C4-2B (cell line): ENCODE results near the gene TMEM179.
A peak's percentile ranks its signal among the peaks of the same experiment; 100 is the strongest.

Experiments
- H3K27ac ChIP-seq: fragments of 450-650 bp; 2 replicates; pipeline ENCODE4 v1.5.1; 2017
- ZFX ChIP-seq: fragments of 450-650 bp; IDR thresholded peaks from 2 replicates; pipeline ENCODE4 v1.6.1; 2017
- TF ChIP-seq, protein P1 (sequence below): fragments of 450-650 bp; conservative IDR thresholded peaks from 2 replicates; pipeline ENCODE4 v1.5.1; 2017; ENCODE audit warnings: mild to moderate bottlenecking

The TMEM179 gene

DNA sequence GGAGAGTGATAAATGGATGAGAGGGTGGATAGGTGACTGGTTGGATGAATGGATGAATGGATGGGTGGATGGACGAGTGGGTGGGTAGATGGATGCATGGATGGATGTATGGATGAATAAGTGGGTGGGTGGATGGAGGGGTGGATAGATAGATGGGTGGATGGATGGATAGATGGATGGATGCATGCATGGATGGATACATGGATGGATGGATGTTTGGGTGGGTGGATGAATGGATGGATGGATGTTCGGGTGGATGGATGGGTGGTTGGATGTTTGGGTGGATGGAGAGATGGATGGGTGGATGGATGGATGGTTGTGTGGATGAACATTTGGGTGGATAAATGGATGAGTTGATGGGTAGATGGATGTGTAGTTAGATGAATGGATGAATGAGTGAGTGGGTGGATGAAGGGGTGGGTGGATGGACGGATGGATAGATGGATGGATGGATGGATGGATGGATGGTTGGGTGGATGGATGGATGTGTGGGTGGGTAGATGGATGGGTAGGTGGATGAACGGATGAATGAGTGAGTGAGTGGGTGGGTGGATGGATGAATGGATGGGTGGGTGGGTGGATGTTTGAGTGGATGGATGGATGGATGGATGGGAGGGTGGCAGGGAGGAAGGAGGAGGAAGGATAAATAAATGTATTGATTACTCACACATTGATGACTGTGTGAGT lies 9.7 kb upstream of the TMEM179 start:
- no peak for TF ChIP-seq ZFX
- H3K27ac ChIP-seq, result no peak overlapping the region

DNA sequence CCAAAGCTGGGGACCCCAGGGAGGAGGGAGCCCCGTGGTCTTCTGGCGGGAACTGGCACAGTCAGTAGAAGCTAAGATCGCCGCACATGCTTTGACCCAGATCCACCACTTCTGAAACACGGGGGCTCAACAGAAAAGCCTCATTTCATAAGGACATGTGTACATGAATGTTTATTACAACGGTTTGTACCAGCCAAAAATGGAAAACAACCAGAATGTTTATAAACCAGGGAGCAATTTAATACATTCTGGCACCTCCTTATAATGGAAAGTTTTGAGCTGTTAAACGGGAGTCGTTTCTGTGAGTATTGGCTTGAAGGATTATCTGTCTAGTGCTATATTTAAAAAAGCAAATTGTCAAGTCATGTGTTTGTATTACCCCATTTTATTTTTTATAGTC lies 7.3 kb upstream of the TMEM179 start:
- TF ChIP-seq, protein P1, sequence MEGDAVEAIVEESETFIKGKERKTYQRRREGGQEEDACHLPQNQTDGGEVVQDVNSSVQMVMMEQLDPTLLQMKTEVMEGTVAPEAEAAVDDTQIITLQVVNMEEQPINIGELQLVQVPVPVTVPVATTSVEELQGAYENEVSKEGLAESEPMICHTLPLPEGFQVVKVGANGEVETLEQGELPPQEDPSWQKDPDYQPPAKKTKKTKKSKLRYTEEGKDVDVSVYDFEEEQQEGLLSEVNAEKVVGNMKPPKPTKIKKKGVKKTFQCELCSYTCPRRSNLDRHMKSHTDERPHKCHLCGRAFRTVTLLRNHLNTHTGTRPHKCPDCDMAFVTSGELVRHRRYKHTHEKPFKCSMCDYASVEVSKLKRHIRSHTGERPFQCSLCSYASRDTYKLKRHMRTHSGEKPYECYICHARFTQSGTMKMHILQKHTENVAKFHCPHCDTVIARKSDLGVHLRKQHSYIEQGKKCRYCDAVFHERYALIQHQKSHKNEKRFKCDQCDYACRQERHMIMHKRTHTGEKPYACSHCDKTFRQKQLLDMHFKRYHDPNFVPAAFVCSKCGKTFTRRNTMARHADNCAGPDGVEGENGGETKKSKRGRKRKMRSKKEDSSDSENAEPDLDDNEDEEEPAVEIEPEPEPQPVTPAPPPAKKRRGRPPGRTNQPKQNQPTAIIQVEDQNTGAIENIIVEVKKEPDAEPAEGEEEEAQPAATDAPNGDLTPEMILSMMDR, result no peak
- no peak for TF ChIP-seq ZFX
- no peak overlapping the region for H3K27ac ChIP-seq

DNA sequence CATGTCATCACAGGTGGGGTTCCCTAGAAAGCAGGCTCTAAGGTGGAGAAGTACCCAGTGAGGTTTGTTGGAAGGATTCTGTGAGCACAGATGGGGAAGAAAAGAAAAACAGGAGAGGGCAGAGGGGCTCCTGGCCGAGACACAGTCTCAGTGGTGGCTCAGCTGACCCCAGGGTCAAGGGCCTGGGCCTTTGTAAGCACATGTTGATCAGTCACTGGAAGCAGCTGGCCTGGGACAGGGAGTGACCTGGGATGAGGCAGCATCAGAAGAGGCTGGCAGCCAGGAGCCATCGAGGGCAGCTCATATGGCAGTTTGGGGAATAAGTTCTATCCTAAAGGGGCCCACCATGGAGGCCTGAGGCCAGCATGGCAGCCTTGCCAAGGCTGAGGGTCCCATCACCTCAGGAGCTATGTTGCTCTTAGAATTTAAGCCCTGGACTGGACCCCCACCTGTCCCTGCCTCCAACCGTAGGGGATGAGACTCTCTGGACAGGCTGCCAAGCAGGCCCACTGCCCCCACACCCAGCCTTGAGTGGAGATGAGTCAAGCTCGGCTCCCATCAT lies 6.3 kb upstream of the TMEM179 start:
- TF ChIP-seq, protein P1, result no peak
- no peak for TF ChIP-seq ZFX
- H3K27ac ChIP-seq, result no peak overlapping the region

DNA sequence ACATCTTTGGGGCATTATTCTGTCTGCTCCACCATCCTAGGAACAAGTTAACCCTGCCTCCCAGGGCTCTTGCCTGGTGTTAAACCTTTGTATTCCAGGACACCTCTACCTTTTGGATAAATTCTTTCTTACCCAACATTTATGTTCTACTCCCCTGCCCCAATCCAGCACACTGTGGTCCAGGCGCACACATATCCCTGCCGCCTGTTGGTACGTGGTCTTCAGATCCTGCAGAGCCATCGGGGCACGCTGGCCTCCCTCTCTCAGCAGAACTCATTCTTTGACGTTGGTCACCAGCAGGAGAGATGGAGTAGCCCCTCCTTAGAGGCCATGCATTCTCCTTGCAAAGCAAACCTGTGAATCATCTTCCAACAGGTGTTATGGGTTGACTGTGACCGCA lies 5.1 kb upstream of the TMEM179 start:
- H3K27ac ChIP-seq, result no peak overlapping the region
- no peak for TF ChIP-seq ZFX
- TF ChIP-seq, protein P1, result no peak

DNA sequence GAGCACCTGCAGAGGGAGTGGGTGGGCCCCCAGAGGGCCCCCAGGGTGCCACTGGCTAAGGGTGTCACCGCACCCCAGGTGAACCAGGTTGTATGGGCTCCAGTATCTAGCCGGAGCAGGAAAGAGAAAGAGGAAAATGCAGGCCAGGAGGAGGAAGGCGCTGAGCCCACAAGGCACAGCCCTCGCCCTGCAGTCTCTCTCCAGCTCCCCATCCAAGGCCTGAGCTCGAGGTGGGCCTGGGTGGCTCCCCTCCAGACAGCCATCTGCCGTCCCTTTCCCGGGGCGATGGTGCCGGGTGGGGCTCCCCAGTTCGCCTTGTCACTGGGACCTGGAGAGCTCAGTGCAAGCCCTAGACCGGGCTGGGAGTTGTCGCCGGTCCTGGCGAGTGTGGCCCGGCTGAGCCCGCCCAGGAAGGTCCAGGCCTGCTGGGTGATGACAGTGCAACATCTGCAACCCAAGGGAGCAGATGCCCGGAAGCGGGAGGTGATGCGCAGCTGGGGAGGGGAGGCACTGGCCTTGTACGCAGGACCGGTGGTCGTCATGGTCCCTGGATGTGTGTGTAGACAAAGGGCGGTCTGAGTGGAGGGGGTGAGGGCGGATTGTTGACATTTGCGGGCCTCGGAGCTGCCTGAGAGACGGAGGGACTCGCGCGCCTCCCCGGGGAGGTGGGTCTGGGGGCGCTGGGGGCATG lies 716 bp downstream of the TMEM179 start:
- TF ChIP-seq ZFX, result no peak
- TF ChIP-seq, protein P1, result no peak
- peak overlapping the region; percentile 9; the same call in 1 of the 2 replicates for H3K27ac ChIP-seq

DNA sequence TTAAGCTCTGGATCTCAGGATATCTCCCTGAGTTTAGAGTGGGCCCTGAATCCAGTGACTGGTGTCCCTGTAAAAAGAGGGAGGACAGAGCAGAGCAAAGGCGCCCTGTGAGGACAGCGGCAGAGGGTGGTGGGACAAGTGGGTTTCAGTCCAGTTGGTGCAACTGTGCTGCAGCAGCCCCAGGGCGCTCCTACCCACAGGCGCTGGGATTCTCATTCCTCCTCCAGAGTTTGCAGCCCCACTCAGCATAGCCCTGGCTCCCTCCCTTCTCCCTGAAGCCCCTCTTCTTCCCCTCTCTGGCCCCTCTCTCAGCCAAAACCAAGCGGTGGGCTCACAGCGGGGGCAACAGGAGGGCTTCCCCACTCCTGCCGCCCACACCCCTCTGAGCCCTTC lies 1.6 kb downstream of the TMEM179 start:
- TF ChIP-seq, protein P1, result no peak
- no peak for TF ChIP-seq ZFX
- no peak overlapping the region for H3K27ac ChIP-seq

DNA sequence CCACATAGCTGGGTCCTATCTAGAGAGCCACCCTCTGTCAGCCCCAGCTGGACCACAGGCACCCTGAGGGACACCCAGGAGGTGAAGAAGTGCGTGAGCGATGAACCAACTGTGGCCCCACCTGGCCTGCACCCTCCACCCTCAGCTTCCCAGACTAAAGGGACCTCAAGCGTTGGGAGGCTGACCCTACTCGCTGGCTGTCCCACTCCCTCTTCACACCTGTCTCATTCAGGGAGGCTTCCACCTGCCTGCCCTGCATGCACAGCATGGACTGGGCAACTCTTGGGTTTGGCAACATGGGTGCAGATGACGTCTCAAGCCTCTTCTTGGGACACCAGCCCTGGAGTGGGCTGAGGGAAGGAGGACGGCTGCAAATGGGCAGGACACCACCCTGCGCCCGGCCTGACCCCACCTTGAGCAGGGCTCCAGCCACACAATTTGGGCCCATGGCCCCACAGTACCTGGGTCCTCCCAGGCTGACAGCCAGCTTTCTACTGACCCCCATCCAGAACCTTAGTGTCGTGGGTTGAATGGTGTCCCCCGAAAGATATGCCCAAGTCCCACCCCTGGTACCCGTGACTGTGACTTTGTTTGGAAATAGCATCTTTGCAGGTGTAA lies 2.1 kb downstream of the TMEM179 start:
- H3K27ac ChIP-seq, result no peak overlapping the region
- TF ChIP-seq, protein P1, result no peak
- TF ChIP-seq ZFX, result no peak
